D721Med (cell line): ENCODE measurements around the gene RAMP3.

Experiments
- DNase-seq: peaks from one replicate; pipeline ENCODE4 v3.0.0; 2011; ENCODE audit warnings: low spot score; ENCODE audit not compliant: insufficient read length
- FAIRE-seq: peaks from 2 replicates; lab custom pipeline; 2011; peaks lifted over from hg19 to GRCh38; lab: Jason Lieb, UNC
- TF ChIP-seq, protein P1 (sequence below): IDR thresholded peaks from 2 replicates; pipeline ENCODE4 v1.5.1; 2012; ENCODE audit warnings: mild to moderate bottlenecking, control low read depth; ENCODE audit not compliant: insufficient read depth; ENCODE audit errors: missing control alignments

RAMP3 gene

DNA sequence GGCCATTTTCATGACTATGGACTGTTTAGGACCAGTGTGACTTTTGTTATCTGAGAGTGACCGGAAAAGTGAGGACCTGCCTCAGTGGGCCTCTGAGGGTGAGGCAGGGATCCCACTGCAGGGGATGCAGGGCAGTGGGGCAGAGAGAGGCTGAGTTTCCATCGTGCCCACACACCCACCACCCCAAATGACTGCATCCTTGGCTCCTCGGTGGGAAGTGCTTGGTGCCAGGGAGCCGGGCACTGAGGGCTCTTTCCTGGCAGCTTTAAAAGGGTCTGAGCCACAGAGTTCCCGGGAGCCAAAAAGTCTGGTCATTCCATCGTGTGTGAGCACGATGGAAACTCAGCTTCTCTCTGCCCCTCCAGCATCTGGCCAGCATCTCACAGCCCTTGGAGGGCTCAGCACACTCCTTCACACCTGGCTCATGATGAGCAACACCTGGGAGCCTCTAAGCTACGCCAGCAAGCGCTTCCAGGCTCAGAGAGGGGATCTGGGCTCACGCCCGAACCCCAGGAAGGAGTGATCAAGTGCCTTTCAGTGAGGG lies 59.1 kb downstream of the RAMP3 start:
- FAIRE-seq (no peak), DNase-seq (no peak)
- TF ChIP-seq, protein P1, sequence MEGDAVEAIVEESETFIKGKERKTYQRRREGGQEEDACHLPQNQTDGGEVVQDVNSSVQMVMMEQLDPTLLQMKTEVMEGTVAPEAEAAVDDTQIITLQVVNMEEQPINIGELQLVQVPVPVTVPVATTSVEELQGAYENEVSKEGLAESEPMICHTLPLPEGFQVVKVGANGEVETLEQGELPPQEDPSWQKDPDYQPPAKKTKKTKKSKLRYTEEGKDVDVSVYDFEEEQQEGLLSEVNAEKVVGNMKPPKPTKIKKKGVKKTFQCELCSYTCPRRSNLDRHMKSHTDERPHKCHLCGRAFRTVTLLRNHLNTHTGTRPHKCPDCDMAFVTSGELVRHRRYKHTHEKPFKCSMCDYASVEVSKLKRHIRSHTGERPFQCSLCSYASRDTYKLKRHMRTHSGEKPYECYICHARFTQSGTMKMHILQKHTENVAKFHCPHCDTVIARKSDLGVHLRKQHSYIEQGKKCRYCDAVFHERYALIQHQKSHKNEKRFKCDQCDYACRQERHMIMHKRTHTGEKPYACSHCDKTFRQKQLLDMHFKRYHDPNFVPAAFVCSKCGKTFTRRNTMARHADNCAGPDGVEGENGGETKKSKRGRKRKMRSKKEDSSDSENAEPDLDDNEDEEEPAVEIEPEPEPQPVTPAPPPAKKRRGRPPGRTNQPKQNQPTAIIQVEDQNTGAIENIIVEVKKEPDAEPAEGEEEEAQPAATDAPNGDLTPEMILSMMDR: no peak

DNA sequence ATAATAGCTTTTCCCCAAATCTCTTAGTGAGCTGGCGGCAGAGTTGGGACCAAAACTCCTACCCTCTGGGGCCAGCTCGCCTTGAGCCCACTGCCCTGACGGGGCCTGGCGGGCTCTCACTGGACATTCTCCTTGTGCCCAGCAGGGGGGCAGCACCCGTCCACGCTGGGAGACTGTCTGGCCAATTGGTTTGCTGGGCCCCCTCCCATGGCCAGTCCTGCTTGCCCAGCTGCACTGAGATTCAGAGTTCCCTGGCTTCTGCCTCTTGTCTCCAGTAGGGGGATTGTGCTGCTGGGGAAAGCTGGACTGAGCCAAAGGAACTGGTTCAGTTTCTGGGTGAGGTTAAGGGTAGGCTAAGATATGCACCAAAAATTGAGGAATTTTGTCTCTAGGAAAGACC lies 59.8 kb downstream of the RAMP3 start:
- FAIRE-seq (no peak), DNase-seq (no peak)
- TF ChIP-seq, protein P1: no peak

DNA sequence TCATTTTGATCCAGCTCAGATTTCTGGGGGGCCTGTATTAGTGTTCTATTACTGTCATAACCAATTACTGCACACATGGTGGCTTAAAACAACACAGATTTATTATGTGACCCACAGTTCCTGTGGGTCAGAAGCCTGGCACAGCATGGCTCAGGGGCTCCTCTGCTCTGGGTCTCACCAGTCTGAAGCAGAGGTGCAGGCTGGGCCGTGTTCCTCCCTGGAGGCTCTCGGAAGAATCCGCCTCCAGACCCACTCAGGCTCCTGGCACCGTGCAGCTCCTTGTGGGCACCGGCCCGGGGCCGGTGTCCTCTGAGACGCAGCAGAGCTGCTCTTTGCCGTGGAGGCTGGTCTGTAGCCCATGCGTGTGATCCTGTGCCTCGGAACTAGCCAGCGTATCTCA lies 61.5 kb downstream of the RAMP3 start:
- DNase-seq (peak; percentile 38), FAIRE-seq (no peak)
- TF ChIP-seq, protein P1: no peak

DNA sequence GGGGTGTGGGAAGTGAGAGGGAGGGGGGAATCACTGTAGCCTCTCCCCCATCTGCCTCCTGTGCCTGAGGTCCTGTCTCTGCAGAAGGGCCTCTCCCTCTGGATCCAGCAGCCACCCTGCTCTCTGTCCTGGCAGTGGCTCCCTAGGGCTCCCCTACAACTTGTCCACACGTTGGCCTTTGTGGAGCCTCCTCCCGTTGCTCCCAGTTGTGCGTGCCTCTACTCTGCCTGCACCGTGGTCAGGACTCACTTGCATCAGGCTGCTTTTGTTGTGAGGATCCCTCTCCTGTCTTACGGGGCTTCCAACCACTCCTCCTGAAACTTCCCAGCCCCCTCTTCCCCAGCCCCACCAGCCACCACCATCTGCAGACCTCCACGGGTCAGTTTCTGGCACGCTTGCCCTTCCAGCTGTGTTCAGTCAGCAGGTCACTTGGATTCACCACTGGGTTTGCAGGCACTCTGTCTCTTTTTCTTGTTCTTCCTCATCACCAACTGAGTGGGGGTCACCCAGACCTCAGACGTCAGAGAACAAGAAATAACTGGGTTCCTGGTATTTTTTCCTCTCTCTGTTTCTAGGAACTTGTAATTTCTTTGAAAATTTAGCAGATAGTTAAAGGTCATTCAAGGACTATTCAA lies 62.3 kb downstream of the RAMP3 start:
- TF ChIP-seq, protein P1: no peak
- FAIRE-seq (no peak), DNase-seq (no peak)

DNA sequence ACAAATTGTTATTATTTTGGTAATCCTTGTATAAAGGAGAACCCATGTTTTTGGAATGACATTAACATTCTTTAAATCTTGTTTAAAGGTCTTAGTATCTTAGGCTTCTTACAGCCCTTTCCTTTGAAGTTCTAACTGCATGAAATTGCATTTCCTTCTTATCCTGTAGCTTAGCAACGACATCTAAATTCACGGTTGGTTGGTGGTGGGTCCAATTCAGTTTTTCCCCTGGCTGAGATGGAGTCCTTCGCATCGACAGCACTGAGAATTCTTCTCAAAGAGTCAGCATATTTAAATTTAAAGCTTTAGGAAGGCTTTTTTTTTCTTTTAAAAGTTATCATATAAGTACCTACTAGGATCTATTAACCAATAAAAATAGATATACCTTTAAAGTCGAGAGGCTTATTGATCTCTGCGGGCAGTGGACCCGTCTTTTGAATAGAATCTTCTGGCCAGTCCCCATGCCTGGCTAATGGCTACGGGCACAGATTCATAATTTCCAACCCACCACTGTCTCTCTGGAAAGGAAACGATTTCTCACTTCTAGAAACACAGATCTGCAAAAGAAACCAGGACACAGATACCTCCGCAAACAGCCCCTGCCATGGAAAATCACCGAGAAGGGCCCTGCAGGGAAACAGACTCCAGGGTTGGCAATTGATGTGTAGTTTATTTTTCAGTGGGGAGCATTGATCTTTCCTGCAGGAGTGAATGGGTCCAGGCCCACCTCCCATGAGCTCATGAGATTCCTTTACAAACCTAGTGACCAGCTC lies 63.4 kb downstream of the RAMP3 start:
- FAIRE-seq: no peak
- TF ChIP-seq, protein P1: no peak
- no peak for DNase-seq

DNA sequence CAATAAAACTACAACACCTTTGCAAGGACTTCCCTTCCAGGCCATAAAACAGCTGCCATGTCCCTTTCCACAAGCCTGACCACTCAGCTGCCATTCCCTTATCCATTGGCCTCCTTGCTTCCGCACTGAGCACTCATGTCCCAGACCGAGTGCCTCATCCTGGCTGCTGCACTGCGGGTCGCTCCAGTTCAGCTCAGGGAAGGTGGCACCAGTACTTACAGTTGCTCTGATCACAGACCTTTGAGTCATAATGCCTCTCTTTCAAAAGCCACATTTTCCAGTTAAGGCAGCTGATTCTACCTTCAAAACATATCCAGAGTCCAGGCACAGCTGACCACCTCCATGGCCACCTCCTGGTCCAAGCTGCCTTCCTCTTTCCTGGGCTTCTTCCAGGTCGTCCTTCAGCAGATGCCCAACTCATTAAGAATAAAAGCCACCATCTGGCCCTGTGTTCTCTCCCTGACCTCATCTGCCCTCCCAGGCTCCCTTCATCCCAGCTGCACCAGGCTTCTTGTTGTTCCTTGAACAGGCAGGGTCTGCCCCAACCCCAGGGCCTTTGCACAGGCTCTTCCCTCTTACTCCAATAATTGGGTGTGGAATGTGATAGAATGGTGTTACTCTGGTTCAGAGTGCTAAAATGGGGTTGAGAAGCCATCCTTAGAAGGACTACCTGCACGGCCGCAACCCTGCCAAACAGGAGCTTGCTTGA lies 64.5 kb downstream of the RAMP3 start:
- no peak for FAIRE-seq
- TF ChIP-seq, protein P1: no peak
- DNase-seq: no peak
